K562 (cell line): ENCODE results near the gene SNX14. TPM values are rescaled to one million over a fixed set of nuclear protein-coding genes. Genes with fewer than 3 reads are reported as not detected.
A peak's percentile ranks its signal among the peaks of the same experiment; 100 is the strongest.

Source experiments
- CHAMP1 ChIP-seq: fragments of 450-650 bp; IDR thresholded peaks from 2 replicates; pipeline ENCODE4 v1.6.1; 2016; ENCODE audit warnings: mild to moderate bottlenecking
- CTCF ChIP-seq, 3 experiments: IDR thresholded peaks in 2 of 3; conservative IDR thresholded peaks in 1 of 3; 2 replicates each; pipeline ENCODE4 v1.5.1; 2011 to 2012; ENCODE audit warnings: low read length in 3 of 3, mild to moderate bottlenecking in 3 of 3, control low read depth in 2 of 3, improper control_type of control experiment in 1 of 3, inconsistent platforms in 1 of 3, low read depth in 1 of 3, mixed read lengths in 1 of 3, moderate library complexity in 1 of 3; ENCODE audit not compliant: insufficient read depth in 2 of 3
- DPF2 ChIP-seq: fragments of 450-650 bp; IDR thresholded peaks from 2 replicates; pipeline ENCODE4 v1.6.1; 2016
- E2F6 ChIP-seq, 2 experiments: IDR thresholded peaks; 2 replicates each; pipeline ENCODE4 v1.6.1; 2011; ENCODE audit warnings: borderline replicate concordance in 1 of 2, control low read depth in 1 of 2, low read depth in 1 of 2, low read length in 1 of 2, mild to moderate bottlenecking in 1 of 2, mixed read lengths in 1 of 2, moderate library complexity in 1 of 2; ENCODE audit not compliant: insufficient read depth in 1 of 2, insufficient read length in 1 of 2, poor library complexity in 1 of 2, severe bottlenecking in 1 of 2; ENCODE audit errors: extremely low read depth in 1 of 2
- EP300 ChIP-seq: IDR thresholded peaks from 2 replicates; pipeline ENCODE4 v1.6.1; 2012; ENCODE audit warnings: low read length, improper control_type of control experiment
- HMBOX1 ChIP-seq: sonication (generic); IDR thresholded peaks from 2 replicates; pipeline ENCODE4 v1.6.1; 2016
- MAX ChIP-seq: sonication (generic); formaldehyde crosslinking; IDR thresholded peaks from 2 replicates; pipeline ENCODE4 v1.9.0; 2022; ENCODE audit warnings: mild to moderate bottlenecking, missing genetic modification reagents
- NFE2 ChIP-seq: IDR thresholded peaks from 2 replicates; pipeline ENCODE4 v1.6.1; 2014; ENCODE audit warnings: antibody characterized with exemption, low read depth
- NFIC ChIP-seq: fragments of 450-650 bp; IDR thresholded peaks from 2 replicates; pipeline ENCODE4 v1.6.1; 2017; ENCODE audit warnings: mild to moderate bottlenecking, inconsistent platforms
- RBM34 ChIP-seq: fragments of 200-400 bp; formaldehyde crosslinking; IDR thresholded peaks from 2 replicates; pipeline ENCODE4 v1.6.1; 2018; ENCODE audit warnings: low read length, borderline replicate concordance; ENCODE audit not compliant: insufficient read depth
- SMAD4 ChIP-seq: fragments of 250-450 bp; sonication (Bioruptor Pico); conservative IDR thresholded peaks from 2 replicates; pipeline ENCODE4 v1.8.0; 2021; ENCODE audit warnings: inconsistent platforms, mild to moderate bottlenecking, moderate library complexity
- SREBF1 ChIP-seq: fragments of 150-350 bp; IDR thresholded peaks from 2 replicates; pipeline ENCODE4 v1.6.1; 2014; ENCODE audit warnings: antibody characterized with exemption, low read depth, low read length, borderline replicate concordance
- TEAD1 ChIP-seq, 2 experiments: fragments of 450-650 bp in 1 of 2; sonication (generic) in 1 of 2; formaldehyde crosslinking; IDR thresholded peaks; 2 replicates each; pipeline versions ENCODE4 v1.4.0 to v1.8.0; 2020 to 2022; ENCODE audit warnings: mild to moderate bottlenecking in 2 of 2, missing genetic modification reagents in 1 of 2
- TRIM24 ChIP-seq, 2 experiments: fragments of 450-650 bp; IDR thresholded peaks; 2 replicates each; pipeline ENCODE4 v1.6.1; 2016
- VEZF1 ChIP-seq: fragments of 200-800 bp; sonication (Bioruptor generic); IDR thresholded peaks from 2 replicates; pipeline ENCODE4 v1.6.1; 2017; ENCODE audit warnings: missing genetic modification characterization, missing compliant biosample characterization
- XRCC4 ChIP-seq: IDR thresholded peaks from one replicate; pipeline ENCODE4 v1.6.1; 2011; ENCODE audit not compliant: insufficient read depth, insufficient read length; ENCODE audit errors: extremely low read depth
- YY1 ChIP-seq, 3 experiments: IDR thresholded peaks; 2 replicates each; pipeline ENCODE4 v1.6.1; 2011; ENCODE audit warnings: low read length in 2 of 3, mild to moderate bottlenecking in 2 of 3, moderate library complexity in 2 of 3, borderline replicate concordance in 1 of 3, control low read depth in 1 of 3, low read depth in 1 of 3; ENCODE audit not compliant: insufficient read depth in 3 of 3, insufficient replicate concordance in 2 of 3, control insufficient read depth in 1 of 3, insufficient read length in 1 of 3; ENCODE audit errors: extremely low read depth in 1 of 3
- ZNF764 ChIP-seq: fragments of 250-450 bp; sonication (Bioruptor Pico); IDR thresholded peaks from 2 replicates; pipeline ENCODE4 v1.4.0; 2020; ENCODE audit warnings: low read depth, mild to moderate bottlenecking, moderate library complexity
- polyA plus RNA-seq, 8 experiments: library from polyadenylated mRNA; depleted of rRNA in 4 of 8; stranded (reverse) in 5 of 8; unstranded in 3 of 8; fragments of >200 nt; fragmentation: Nextera tagmentation in 2 of 8; fragmentation: Illumina TruSeq in 1 of 8; extraction: Ambion mirVana in 2 of 8; extraction: Trizol in 1 of 8; gene quantifications; 2 replicates each; pipeline versions ENCODE4 v1.2.1 to v1.2.3, GENCODE V29; 2011 to 2014; ENCODE audit warnings: inconsistent platforms in 1 of 8, missing spikeins in 1 of 8
- total RNA-seq, 7 experiments: library from RNA; depleted of rRNA in 6 of 7; stranded (reverse); fragments of >200 nt in 6 of 7; fragmentation: Illumina TruSeq in 2 of 7; extraction: Trizol in 2 of 7; gene quantifications; 2 replicates each; pipeline versions ENCODE4 v1.2.1 to v1.2.3, GENCODE V29; 2011 to 2021; ENCODE audit warnings: low replicate concordance in 1 of 7

SNX14 gene
- total and polyA plus RNA-seq, 9 of the 15 experiments (the other 6 are each of a cell fraction or from before 2014, with no cell fraction given), result 46.5 to 140 (median 71.2) TPM

- TF ChIP-seq VEZF1 (CRISPR knock-in tag), result no peak
- 0 out of 4 replicates have a peak, but pooled peaks of 1 of the 2 experiments have one; percentile 38 for TF ChIP-seq TEAD1 (CRISPR knock-in tag; IDR thresholded peaks at IDR 0.05)
- TF ChIP-seq CHAMP1, result peak; percentile 59; the same call in 1 of the 2 replicates
- no peak for TF ChIP-seq RBM34
- peak in 1 of 3 experiments; percentile 32 for TF ChIP-seq YY1 (IDR thresholded peaks at IDR 0.05; ENCODE audit: borderline replicate concordance in 1 of 3, control insufficient read depth in 1 of 3, extremely low read depth in 1 of 3, insufficient read depth in 3 of 3, insufficient read length in 1 of 3, insufficient replicate concordance in 2 of 3, low read depth in 1 of 3, low read length in 2 of 3)
- TF ChIP-seq XRCC4, result no peak
- TF ChIP-seq TRIM24 (IDR thresholded peaks at IDR 0.05), result peak in 1 of 2 experiments; percentile 70; a peak in 2 of 4 replicates
- TF ChIP-seq CTCF (IDR thresholded peaks at IDR 0.05 in 2 of 3, conservative IDR thresholded peaks at IDR 0.05 in 1 of 3; ENCODE audit: insufficient read depth in 2 of 3, low read depth in 1 of 3, low read length in 3 of 3), result 0 out of 6 replicates have a peak, but pooled peaks of 1 of the 3 experiments have one; percentile 5
- TF ChIP-seq SMAD4, result 0 out of 2 replicates have a peak, but pooled peaks have one; percentile 26
- TF ChIP-seq HMBOX1, result peak; percentile 72; the same call in 1 of the 2 replicates
- no peak for TF ChIP-seq ZNF764 (CRISPR knock-in tag)
- TF ChIP-seq MAX, result 0 out of 2 replicates have a peak, but pooled peaks have one; percentile 22
- peak; percentile 37; the same call in 1 of the 2 replicates for TF ChIP-seq EP300
- peak; percentile 76 for TF ChIP-seq NFIC
- TF ChIP-seq SREBF1, result no peak
- TF ChIP-seq DPF2, result peak; percentile 78
- peak in 1 of 2 experiments; percentile 28 for TF ChIP-seq E2F6 (IDR thresholded peaks at IDR 0.05; ENCODE audit: borderline replicate concordance in 1 of 2, extremely low read depth in 1 of 2, insufficient read depth in 1 of 2, insufficient read length in 1 of 2, low read depth in 1 of 2, low read length in 1 of 2, poor library complexity in 1 of 2, severe bottlenecking in 1 of 2)
- peak; percentile 90 for TF ChIP-seq NFE2
Measured at GRCh38 chr6:85580878-85581267, 12.8 kb downstream of the SNX14 start (continued).
